Activated CD4-positive, alpha-beta T cell treated with anti-CD3 and anti-CD28 coated beads for 36 hours (primary cell): Measurements from ENCODE around the gene HERC6. TPM values are rescaled to one million over a fixed set of nuclear protein-coding genes. Genes with fewer than 3 reads are reported as not detected.

Experiments used
- ATAC-seq: fragments of 200-7000 bp; cut with Tn5 transposase; one replicate; pipeline ENCODE4 v1.10.0; 2021; ENCODE audit warnings: mild to moderate bottlenecking, moderate library complexity
- CTCF ChIA-PET: fragments of 350-600 bp; sonication (Branson Sonifier 250); formaldehyde crosslinking; loops from one replicate; lab custom pipeline; 2021; ENCODE audit warnings: antibody characterized with exemption; lab: Charles Lee
- POLR2A ChIA-PET: fragments of 350-600 bp; sonication (Branson Sonifier 250); formaldehyde crosslinking; loops from one replicate; lab custom pipeline; 2021; ENCODE audit warnings: antibody characterized with exemption, inconsistent platforms; lab: Charles Lee
- DNase-seq: peaks from one replicate; pipeline ENCODE4 v3.0.0-alpha.2; 2020
- H3K27ac Mint-ChIP-seq: one replicate; pipeline ENCODE4 v1.8.0; 2021; ENCODE audit warnings: mixed read lengths
- H3K27me3 Mint-ChIP-seq: one replicate; pipeline ENCODE4 v1.8.0; 2021; ENCODE audit warnings: mixed read lengths
- H3K36me3 Mint-ChIP-seq: one replicate; pipeline ENCODE4 v1.8.0; 2021; ENCODE audit warnings: low read depth, mixed read lengths
- H3K4me1 Mint-ChIP-seq: one replicate; pipeline ENCODE4 v1.8.0; 2021; ENCODE audit warnings: mixed read lengths
- H3K4me3 Mint-ChIP-seq: one replicate; pipeline ENCODE4 v1.8.0; 2021; ENCODE audit warnings: mild to moderate bottlenecking, moderate library complexity, mixed read lengths
- H3K9me3 Mint-ChIP-seq: one replicate; pipeline ENCODE4 v1.8.0; 2021; ENCODE audit warnings: low read depth, mixed read lengths
- intact Hi-C, 2 experiments: fragments of 100-400 bp; cut with DNase I in 1 of 2; cut with micrococcal nuclease in 1 of 2; formaldehyde crosslinking; loops; one replicate each; pipeline versions ENCODE4 v1.14.2 to v1.15.1; 2022 to 2024; cut with DNase I, micrococcal nuclease
- total RNA-seq, 2 experiments: library from RNA; stranded (reverse); gene quantifications; one replicate each; pipeline ENCODE4 v1.2.3, GENCODE V29; 2021

HERC6 gene
- total RNA-seq, 2 experiments from 2014 or later, result 7.3 to 9.3 TPM

DNA sequence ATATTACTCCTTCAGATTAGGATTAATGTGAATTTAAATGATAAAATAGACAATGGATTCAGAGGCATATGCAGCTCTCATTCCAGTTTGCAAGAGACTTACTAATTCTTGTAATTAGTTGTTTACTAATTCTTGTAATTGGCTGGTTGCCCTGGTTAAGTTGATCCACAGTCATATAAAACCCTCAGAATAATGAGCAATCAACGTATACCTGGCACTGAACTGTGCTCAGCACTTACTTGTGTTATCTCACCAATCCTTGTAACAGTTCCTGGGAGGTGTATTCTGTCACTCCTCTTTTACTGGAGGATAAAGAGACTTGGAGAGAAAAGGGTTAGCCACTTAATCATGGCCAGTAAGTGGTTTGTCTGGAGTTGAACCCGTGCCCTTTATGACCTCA lies 88.7 kb downstream of the HERC6 start:
- no peaks in the 10 kb centered on the region for H3K27me3 Mint-ChIP-seq
- peaks cover 35% of the 10 kb centered on the region for H3K36me3 Mint-ChIP-seq
- intact Hi-C loops, result no loop called here
- H3K27ac Mint-ChIP-seq, result no peak overlapping the region
- ATAC-seq (peak; percentile 51), DNase-seq (no peak)
- no peaks in the 10 kb centered on the region for H3K9me3 Mint-ChIP-seq
- peaks cover 11% of the 10 kb centered on the region for H3K4me1 Mint-ChIP-seq
- CTCF ChIA-PET, result interaction anchor here (1.2 to 1.5 kb wide), 2 partner anchors 10 to 248 kb away, joined by 3 read pairs; partner anchors contain the start of gene HERC5
- H3K4me3 Mint-ChIP-seq, result no peak overlapping the region
- POLR2A ChIA-PET, result interaction anchor here (0.6 to 1.7 kb wide), 2 partner anchors 10 to 34 kb away, joined by 3 to 4 read pairs; partner anchors contain the start of gene HERC5

- no peaks in the 10 kb centered on the region for H3K27me3 Mint-ChIP-seq
- H3K36me3 Mint-ChIP-seq, result peaks cover 26% of the 10 kb centered on the region
- no peak overlapping the region for H3K27ac Mint-ChIP-seq
- H3K9me3 Mint-ChIP-seq, result no peaks in the 10 kb centered on the region
- no peaks in the 10 kb centered on the region for H3K4me1 Mint-ChIP-seq
- POLR2A ChIA-PET, result no interaction called here
- DNase-seq, result no peak
- CTCF ChIA-PET, result interaction anchor here (0.7 kb wide), 1 partner anchor 164 kb away, joined by 3 read pairs; no protein-coding TSS in a partner anchor
- no peak overlapping the region for H3K4me3 Mint-ChIP-seq
- intact Hi-C loops, result no loop called here
- no peak for ATAC-seq
Measured at GRCh38 chr4:88477229-88477860, 98.7 kb downstream of the HERC6 start.

DNA sequence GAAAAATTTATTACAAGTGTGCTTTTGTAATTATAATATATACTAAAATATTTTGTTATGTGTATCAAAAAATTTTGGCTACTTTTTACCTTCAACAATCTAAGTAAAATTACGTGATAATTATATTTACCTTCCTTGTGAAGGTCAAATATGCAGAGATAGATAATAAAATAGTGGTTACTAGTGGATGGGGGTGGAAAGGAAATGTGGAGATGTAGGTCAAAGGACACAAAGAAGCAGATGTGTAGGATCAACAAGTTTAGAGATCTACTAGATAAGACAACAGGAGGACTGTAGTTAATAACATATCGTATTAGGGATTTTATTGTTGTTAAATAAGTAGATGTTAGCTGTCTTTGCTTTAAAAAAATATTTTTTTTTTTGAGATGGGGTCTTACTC lies 99.6 kb downstream of the HERC6 start:
- no peak for ATAC-seq
- H3K36me3 Mint-ChIP-seq, result peaks cover 21% of the 10 kb centered on the region
- no peaks in the 10 kb centered on the region for H3K4me1 Mint-ChIP-seq
- no peak for DNase-seq
- CTCF ChIA-PET, result no interaction called here
- H3K4me3 Mint-ChIP-seq, result no peak overlapping the region
- no peaks in the 10 kb centered on the region for H3K9me3 Mint-ChIP-seq
- POLR2A ChIA-PET, result no interaction called here
- H3K27ac Mint-ChIP-seq, result no peak overlapping the region
- intact Hi-C loops, result no loop called here
- no peaks in the 10 kb centered on the region for H3K27me3 Mint-ChIP-seq

DNA sequence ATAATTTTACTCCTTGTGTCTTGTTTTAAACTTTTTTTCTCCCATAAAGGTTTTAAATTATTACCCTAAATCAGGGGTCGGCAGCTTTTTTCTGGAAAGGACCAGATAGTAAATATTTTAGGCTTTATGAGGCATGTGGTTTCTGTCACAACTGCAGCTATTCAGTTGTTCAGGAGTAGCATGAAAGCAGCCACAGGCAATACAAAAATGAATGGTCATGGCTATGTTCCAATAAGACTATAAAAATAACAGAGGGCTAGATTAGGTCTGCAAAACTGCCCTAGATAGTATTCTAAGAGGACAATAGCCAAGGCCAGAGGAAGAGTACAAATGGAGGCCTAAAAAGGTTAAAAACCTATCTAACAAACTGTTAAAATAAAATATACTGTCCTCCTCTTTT lies 102.9 kb downstream of the HERC6 start:
- Mint-ChIP-seq H3K36me3 (peaks cover 6% of the 10 kb centered on the region), H3K9me3 (no peaks in the 10 kb centered on the region), H3K4me3 (no peak overlapping the region), H3K4me1 (no peaks in the 10 kb centered on the region), H3K27me3 (no peaks in the 10 kb centered on the region), H3K27ac (no peak overlapping the region)
- ChIA-PET CTCF (interaction anchor here (1.1 kb wide), 1 partner anchor 112 kb away, joined by 3 read pairs; no protein-coding TSS in a partner anchor), POLR2A (no interaction called here)
- ATAC-seq (no peak), DNase-seq (no peak)
- intact Hi-C loops, result no loop called here

- no peak overlapping the region for H3K4me3 Mint-ChIP-seq
- POLR2A ChIA-PET, result interaction anchor here (0.7 to 0.9 kb wide), 2 partner anchors 18 to 36 kb away, joined by 3 read pairs; no protein-coding TSS in a partner anchor
- ATAC-seq, result peak; percentile 90
Measured at GRCh38 chr4:88489100-88489761, 110.6 kb downstream of the HERC6 start.

More at GRCh38 chr4:88489100-88489761, 110.6 kb downstream of the HERC6 start:
- peaks cover 14% of the 10 kb centered on the region for H3K4me1 Mint-ChIP-seq
- DNase-seq, result no peak
- intact Hi-C loops, result no loop called here
- H3K9me3 Mint-ChIP-seq, result no peaks in the 10 kb centered on the region
- peaks cover 17% of the 10 kb centered on the region for H3K36me3 Mint-ChIP-seq
- H3K27ac Mint-ChIP-seq, result peak overlapping the region; percentile 77
- H3K27me3 Mint-ChIP-seq, result no peaks in the 10 kb centered on the region
- CTCF ChIA-PET, result interaction anchor here (1.3 kb wide), 1 partner anchor 26 kb away, joined by 9 read pairs; no protein-coding TSS in a partner anchor

Other genes starting within 250 kb of the HERC6 start
- under 1 TPM; 0.33 to 0.39 TPM for gene ABCG2, start 220.2 kb upstream of the HERC6 start, total RNA-seq
- gene PPM1K, start 94.3 kb upstream of the HERC6 start, total RNA-seq, result 10 to 100 TPM; 44.2 to 53.4 TPM
- 10 to 100 TPM; 21.1 TPM for gene HERC5, start 78.3 kb downstream of the HERC6 start, total RNA-seq
- 10 to 100 TPM; 27.3 to 44.1 TPM for gene PYURF, start 144.9 kb downstream of the HERC6 start, total RNA-seq
- gene HERC3, start 213.6 kb downstream of the HERC6 start, total RNA-seq, result 10 to 100 TPM; 26.2 to 41.8 TPM